H54 (cell line): Measurements from ENCODE around the gene CTDSPL.

Experiments
- DNase-seq: peaks from one replicate; pipeline ENCODE4 v3.0.0; 2011; ENCODE audit warnings: low spot score, mixed read lengths; ENCODE audit not compliant: insufficient read length
- FAIRE-seq: peaks from 3 replicates; lab custom pipeline; 2011; peaks lifted over from hg19 to GRCh38; lab: Jason Lieb, UNC
- POLR2A ChIP-seq: IDR thresholded peaks from 2 replicates; pipeline ENCODE4 v1.6.1; 2011; ENCODE audit warnings: low read depth, mild to moderate bottlenecking, low read length

Gene CTDSPL

DNA sequence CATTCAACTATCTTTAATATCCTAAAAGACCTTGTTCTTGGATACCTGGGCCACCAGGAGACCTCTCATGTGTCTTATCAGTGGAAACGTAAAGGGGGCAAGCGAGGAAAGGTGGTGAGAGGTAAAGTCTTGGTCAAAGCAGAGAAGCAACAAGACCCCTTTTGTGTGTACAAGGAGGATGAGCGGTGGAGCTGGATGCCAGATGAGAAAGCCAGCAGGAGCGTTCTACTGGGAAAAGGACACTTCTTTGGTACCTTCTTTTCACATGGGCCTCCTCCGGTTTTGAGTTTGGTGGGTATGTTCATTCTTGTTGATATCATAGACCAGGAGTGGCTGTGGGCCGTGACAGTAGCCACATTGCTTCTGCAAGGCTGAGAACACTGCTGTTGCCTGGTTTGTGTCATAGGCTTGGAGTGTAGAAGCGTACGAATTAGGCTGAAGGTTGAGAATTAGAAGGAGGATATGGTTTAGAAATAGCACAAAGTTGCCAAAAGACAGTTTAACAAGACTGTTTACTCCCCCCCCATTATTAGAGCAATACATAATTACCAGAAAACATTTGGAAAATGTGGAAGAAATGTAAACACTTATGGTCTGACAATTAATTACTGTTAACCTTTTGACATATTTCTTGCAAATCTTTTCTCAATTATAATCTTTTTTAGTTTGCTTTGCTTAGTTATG is 82.1 kb downstream of the CTDSPL start:
- TF ChIP-seq POLR2A: no peak
- FAIRE-seq (no peak), DNase-seq (no peak)

DNA sequence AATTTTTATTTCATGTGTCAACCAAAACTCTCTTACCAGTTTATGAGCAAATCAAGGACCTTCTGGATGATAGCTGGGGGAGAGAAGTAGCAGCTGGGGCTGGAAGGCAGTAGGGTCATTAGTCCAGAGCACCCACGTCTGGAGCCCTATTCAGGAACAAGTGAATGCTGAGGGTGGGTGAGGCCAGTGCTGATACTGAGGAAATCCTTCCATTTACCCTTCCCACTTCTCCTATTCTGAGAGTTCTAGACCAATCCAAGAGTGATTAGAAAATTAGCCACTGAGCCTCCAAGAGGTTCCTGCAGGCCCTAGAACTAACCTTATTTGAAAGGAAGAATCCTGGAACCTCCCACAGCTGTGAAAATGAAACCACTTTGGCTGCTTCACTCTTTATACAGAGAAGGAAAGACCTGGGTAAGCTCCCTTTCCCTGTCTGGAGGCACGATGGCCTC is 82.7 kb downstream of the CTDSPL start:
- no peak for TF ChIP-seq POLR2A
- DNase-seq (no peak), FAIRE-seq (no peak)

- FAIRE-seq: no peak
- no peak for TF ChIP-seq POLR2A
- no peak for DNase-seq
Measured at GRCh38 chr3:37945156-37945806, 83.6 kb downstream of the CTDSPL start.

DNA sequence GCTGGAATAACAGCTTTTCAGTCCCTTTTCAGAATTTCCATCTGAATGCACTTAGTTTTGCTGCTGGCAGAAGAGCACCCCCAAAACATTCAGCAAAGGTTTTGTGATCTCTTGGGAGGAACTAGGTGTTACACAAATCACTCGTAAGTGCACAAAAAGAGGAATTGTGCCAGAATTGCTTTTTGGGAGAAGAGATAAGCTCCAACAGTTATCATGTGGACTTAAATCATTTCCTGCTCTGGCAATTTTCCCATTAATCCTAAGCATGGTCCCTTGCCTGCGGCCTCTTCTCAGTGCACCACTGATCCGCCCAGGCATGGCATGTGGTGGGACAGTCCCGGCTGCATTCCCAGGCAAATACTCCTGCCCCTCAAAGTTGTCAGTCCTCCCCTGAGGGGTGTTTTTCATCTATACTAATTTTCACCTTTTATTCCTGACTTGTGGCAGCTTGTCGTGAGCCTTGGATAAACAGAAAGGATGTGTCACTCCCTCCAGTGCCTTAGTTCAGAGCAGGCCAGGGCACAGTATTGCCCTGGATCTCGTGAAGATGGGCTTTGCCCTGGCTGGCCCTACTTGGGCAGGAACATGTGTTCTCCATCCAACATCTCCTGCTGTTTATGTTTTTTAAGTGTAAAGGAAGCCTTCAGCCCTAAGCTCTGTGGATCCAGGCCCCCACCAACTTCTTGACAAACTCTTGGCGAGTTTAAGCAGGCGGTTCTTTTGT is 84.3 kb downstream of the CTDSPL start:
- no peak for TF ChIP-seq POLR2A
- FAIRE-seq: no peak
- peak; percentile 19 for DNase-seq

DNA sequence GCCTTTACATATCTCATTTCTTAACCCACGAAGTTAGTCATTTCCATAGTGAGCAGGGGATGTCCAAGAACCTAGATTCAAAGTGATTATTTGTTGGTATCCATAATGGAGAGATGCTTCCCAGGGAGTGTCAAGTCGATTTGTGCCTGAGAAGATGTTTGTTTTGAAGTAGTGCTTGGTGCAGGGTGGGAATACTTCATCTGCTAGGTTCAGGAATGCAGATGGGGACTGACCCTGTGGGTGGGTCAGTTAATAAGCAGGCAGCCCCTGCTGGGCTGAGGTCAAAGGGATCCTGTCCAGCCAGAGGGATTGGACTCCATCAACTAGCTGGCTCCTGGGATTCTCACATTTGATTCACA is 84.8 kb downstream of the CTDSPL start:
- TF ChIP-seq POLR2A: no peak
- FAIRE-seq: no peak
- no peak for DNase-seq

DNA sequence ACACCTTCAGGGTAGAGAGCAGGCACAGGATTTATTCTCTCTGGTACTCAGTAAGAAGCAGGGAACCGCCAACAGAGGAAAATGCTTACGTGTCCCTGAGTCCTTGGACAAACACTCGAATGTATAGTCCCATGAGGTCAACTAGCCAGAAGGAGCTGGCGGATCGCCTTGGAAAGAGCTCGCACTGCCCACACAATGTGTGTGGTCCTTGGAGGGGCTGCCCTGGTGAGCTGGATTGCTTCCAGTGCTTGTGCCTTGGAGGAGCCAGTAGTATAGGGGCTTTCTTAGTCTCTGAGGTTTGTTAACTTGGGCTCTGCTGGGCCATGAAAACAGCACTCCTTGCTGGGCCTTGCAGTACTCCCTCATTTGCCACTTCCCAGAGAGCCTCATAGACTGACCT is 88.2 kb downstream of the CTDSPL start:
- no peak for TF ChIP-seq POLR2A
- DNase-seq (no peak), FAIRE-seq (no peak)

GRCh38 chr3:37952564-37952963 is 90.9 kb downstream of the CTDSPL start:
- DNase-seq (no peak), FAIRE-seq (no peak)
- TF ChIP-seq POLR2A: no peak

DNA sequence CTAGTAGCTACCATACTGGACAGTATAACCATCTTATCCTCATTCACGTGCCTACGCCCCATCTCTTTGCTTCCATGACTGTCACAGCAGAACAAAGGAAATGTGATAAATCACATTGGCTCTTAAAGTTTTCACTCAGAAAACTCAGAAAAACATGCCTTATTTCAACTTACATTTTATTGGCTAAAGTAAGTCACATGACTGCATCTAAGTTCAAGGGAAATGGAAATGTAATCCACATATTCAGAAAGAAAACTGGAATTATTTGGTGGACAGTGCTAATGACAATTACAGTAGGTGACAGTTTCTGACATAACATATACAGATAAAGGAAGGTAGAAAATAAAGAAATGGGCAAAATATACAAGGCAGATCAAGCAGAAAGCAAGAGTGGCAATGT is 91.5 kb downstream of the CTDSPL start:
- FAIRE-seq (peak; percentile 6), DNase-seq (no peak)
- TF ChIP-seq POLR2A: no peak

GRCh38 chr3:37953707-37954394 is 92.2 kb downstream of the CTDSPL start:
- TF ChIP-seq POLR2A: no peak
- FAIRE-seq: no peak
- DNase-seq: no peak

GRCh38 chr3:37954881-37955280 is 93.2 kb downstream of the CTDSPL start:
- no peak for TF ChIP-seq POLR2A
- no peak for DNase-seq
- FAIRE-seq: no peak

- DNase-seq: no peak
- TF ChIP-seq POLR2A: no peak
- FAIRE-seq: no peak
Measured at GRCh38 chr3:37955918-37956707, 94.4 kb downstream of the CTDSPL start.

DNA sequence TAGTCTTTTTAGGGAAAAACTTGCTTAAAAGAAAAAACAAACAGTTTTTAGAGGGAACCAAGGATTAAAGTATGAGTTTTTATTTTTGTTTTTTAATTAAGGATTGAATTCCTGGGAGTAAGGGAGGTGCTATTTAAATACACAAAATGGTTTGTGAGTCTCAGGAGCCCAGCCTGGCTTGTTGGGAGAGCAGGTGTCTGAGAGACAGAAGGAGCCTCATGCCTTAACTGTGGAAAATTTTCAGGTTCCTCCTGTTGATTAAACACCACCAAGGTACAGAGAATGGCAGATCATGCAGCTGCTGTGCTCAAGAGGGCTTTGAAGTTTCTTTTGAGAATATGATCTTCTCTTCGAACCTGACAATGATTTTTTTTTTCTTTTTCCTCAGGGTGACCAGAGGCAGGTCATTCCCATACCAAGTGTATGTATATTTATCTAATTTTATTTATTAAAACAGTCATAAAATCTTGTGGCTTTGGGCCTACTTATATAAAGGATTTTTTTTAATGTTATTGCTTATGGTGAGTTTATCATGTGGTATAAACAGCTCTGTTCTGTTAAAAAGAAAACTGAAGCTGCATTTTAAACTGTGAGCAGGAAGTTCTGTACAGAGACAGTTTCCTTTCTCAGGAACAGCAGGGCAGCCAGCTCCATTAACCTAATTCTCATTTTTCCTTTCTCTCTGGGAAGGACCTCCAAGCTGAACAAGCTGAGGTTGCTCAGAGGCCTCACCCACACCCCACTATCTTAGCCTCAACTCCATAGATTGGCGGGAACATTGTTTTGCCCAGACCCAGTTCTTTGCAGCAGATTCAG is 95.3 kb downstream of the CTDSPL start:
- DNase-seq (no peak), FAIRE-seq (no peak)
- no peak for TF ChIP-seq POLR2A
